ENCODE measurements around the gene YWHAG. TPM values are rescaled to one million over a fixed set of nuclear protein-coding genes. Genes with fewer than 3 reads are reported as not detected.

The YWHAG gene
- total and polyA plus RNA-seq, 2 of the 13 experiments (the other 11 are each of a cell fraction or from before 2014, with no cell fraction given) = 36.9 to 67.5 TPM

GRCh38 chr7:76291351-76292212 is 67.2 kb downstream of the YWHAG start (continued):
- TF ChIP-seq ZBTB7B (CRISPR knock-in tag; IDR thresholded peaks at IDR 0.05) (peak; percentile 77; the same call in 1 of the 2 replicates), KDM4B (CRISPR knock-in tag; IDR thresholded peaks at IDR 0.05) (peak; percentile 81), ZKSCAN1 (IDR thresholded peaks at IDR 0.05; ENCODE audit: low read length) (peak; percentile 38; the same call in 1 of the 2 replicates), POLR2A (IDR thresholded peaks at IDR 0.05; ENCODE audit: insufficient read depth in 1 of 2, low read depth in 2 of 2, low read length in 2 of 2) (peak; percentile 53 to 74), ZNF20 (CRISPR knock-in tag; IDR thresholded peaks at IDR 0.05) (no peak), SALL1 (CRISPR knock-in tag; IDR thresholded peaks at IDR 0.05) (peak; percentile 63; the same call in 1 of the 2 replicates), ZNF75D (CRISPR knock-in tag; IDR thresholded peaks at IDR 0.05; ENCODE audit: borderline replicate concordance) (no peak), MED1 (CRISPR knock-in tag; IDR thresholded peaks at IDR 0.05) (peak; percentile 63), ZNF333 (CRISPR knock-in tag; IDR thresholded peaks at IDR 0.05; ENCODE audit: borderline replicate concordance) (0 out of 2 replicates have a peak, but pooled peaks have one; percentile 38), PRDM15 (CRISPR knock-in tag; IDR thresholded peaks at IDR 0.05) (peak; percentile 87; the same call in 1 of the 2 replicates), ATF2 (CRISPR knock-in tag; IDR thresholded peaks at IDR 0.05) (peak; percentile 33; the same call in 1 of the 2 replicates), KDM2A (CRISPR knock-in tag; IDR thresholded peaks at IDR 0.05; ENCODE audit: borderline replicate concordance, low read depth) (peak; percentile 75), GPN1 (CRISPR knock-in tag; IDR thresholded peaks at IDR 0.05; ENCODE audit: borderline replicate concordance) (no peak), SCMH1 (CRISPR knock-in tag; IDR thresholded peaks at IDR 0.05; ENCODE audit: borderline replicate concordance) (no peak), MLXIP (CRISPR knock-in tag; IDR thresholded peaks at IDR 0.05; ENCODE audit: borderline replicate concordance) (no peak), NFRKB (IDR thresholded peaks at IDR 0.05) (no peak), KLF11 (CRISPR knock-in tag; IDR thresholded peaks at IDR 0.05) (peak; percentile 86; the same call in 1 of the 2 replicates), ZNF451 (CRISPR knock-in tag; IDR thresholded peaks at IDR 0.05) (0 out of 2 replicates have a peak, but pooled peaks have one; percentile 37), ZNF747 (CRISPR knock-in tag; IDR thresholded peaks at IDR 0.05; ENCODE audit: borderline replicate concordance) (no peak), HDAC2 (CRISPR knock-in tag; IDR thresholded peaks at IDR 0.05) (peak; percentile 76; the same call in 1 of the 2 replicates), ZMAT3 (CRISPR knock-in tag; conservative IDR thresholded peaks at IDR 0.05) (no peak), REPIN1 (CRISPR knock-in tag; IDR thresholded peaks at IDR 0.05; ENCODE audit: borderline replicate concordance, low read depth) (peak; percentile 72; the same call in 1 of the 2 replicates)
